Measurements from ENCODE around the gene PPM1H. TPM values are rescaled to one million over a fixed set of nuclear protein-coding genes. Genes with fewer than 3 reads are reported as not detected.

The PPM1H gene
- total and polyA plus RNA-seq, 10 of the 15 experiments (the other 5 are each of a cell fraction or from before 2014, with no cell fraction given): 0.11 to 0.83 (median 0.49) TPM

- Histone ChIP-seq H4K20me1 (ENCODE audit: control insufficient read depth, insufficient read depth) (no peaks in the 10 kb centered on the region), H3K79me2 (ENCODE audit: control insufficient read depth, insufficient read depth, low read length) (no peaks in the 10 kb centered on the region), H2AFZ (ENCODE audit: control insufficient read depth, low read depth, low read length) (no peak overlapping the region), H3K27ac (ENCODE audit: control insufficient read depth, insufficient read depth) (no peak overlapping the region), H3K4me3 (no peak overlapping the region), H3K4me2 (ENCODE audit: control insufficient read depth, insufficient read depth) (no peak overlapping the region), H3K4me1 (ENCODE audit: control insufficient read depth, insufficient read depth, low read length) (no peaks in the 10 kb centered on the region), H3K9me3 (replicated peaks; ENCODE audit: control insufficient read depth, insufficient read depth, low read length) (no peaks in the 10 kb centered on the region), H3K36me3 (ENCODE audit: control insufficient read depth in 2 of 2, insufficient read depth in 2 of 2, low read length in 1 of 2) (no peaks in the 10 kb centered on the region), H3K27me3 (replicated peaks in 1 of 2; ENCODE audit: control insufficient read depth in 2 of 2, insufficient read depth in 2 of 2, low read length in 1 of 2) (no peaks in the 10 kb centered on the region), H3K9ac (ENCODE audit: control insufficient read depth, insufficient read depth, low read length) (no peak overlapping the region)
- RAD21 ChIA-PET (ENCODE audit: unreplicated experiment): no interaction called here
- FAIRE-seq (no peak), ATAC-seq (no peak), DNase-seq (ENCODE audit: low read depth, low spot score) (no peak)
- POLR2A ChIA-PET: no interaction called here
- in situ Hi-C loops (cut with MboI) (no loop called here), intact Hi-C loops (cut with micrococcal nuclease; ENCODE audit: unreplicated experiment) (no loop called here)
- 38% methylated on average over 3 of the region's 3 CpGs for WGBS (ENCODE audit: insufficient coverage, insufficient replicate concordance, low lambda C conversion rate, missing lambda C conversion rate)
- SMC1A ChIA-PET (ENCODE audit: uncharacterized antibody, unreplicated experiment): interaction anchor here (1.8 kb wide), 1 partner anchor 10 kb away, joined by 8 read pairs; no protein-coding TSS in a partner anchor
- BruUV-seq (replicated peaks): no TSS peak
- TF ChIP-seq ZBED1 (IDR thresholded peaks at IDR 0.05; ENCODE audit: borderline replicate concordance) (no peak), TARDBP (IDR thresholded peaks at IDR 0.05; ENCODE audit: borderline replicate concordance) (no peak)
- CTCF ChIA-PET: no interaction called here
Observed at GRCh38 chr12:62659453-62660295, 275.3 kb downstream of the PPM1H start.

- no peak overlapping the region for H3K9ac ChIP-seq (ENCODE audit: control insufficient read depth, insufficient read depth, low read length)
- no peak for ATAC-seq
- no peaks in the 10 kb centered on the region for H3K27me3 ChIP-seq (replicated peaks in 1 of 2; ENCODE audit: control insufficient read depth in 2 of 2, insufficient read depth in 2 of 2, low read length in 1 of 2)
- no peak for FAIRE-seq
- no peaks in the 10 kb centered on the region for H3K4me1 ChIP-seq (ENCODE audit: control insufficient read depth, insufficient read depth, low read length)
- ChIA-PET RAD21 (ENCODE audit: unreplicated experiment) (no interaction called here), CTCF (no interaction called here), SMC1A (ENCODE audit: uncharacterized antibody, unreplicated experiment) (interaction anchor here (0.6 to 1.8 kb wide), 2 partner anchors 9 to 521 kb away, joined by 3 to 8 read pairs; no protein-coding TSS in a partner anchor), POLR2A (no interaction called here)
- H3K9me3 ChIP-seq (replicated peaks; ENCODE audit: control insufficient read depth, insufficient read depth, low read length): no peaks in the 10 kb centered on the region
- 75% methylated on average over 7 of the region's 7 CpGs for WGBS (ENCODE audit: insufficient coverage, insufficient replicate concordance, low lambda C conversion rate, missing lambda C conversion rate)
- no peak overlapping the region for H3K4me2 ChIP-seq (ENCODE audit: control insufficient read depth, insufficient read depth)
- TF ChIP-seq HCFC1 (IDR thresholded peaks at IDR 0.05; ENCODE audit: low read length): no peak
- no peak for TF ChIP-seq DPF2 (IDR thresholded peaks at IDR 0.05)
- TF ChIP-seq SIX5 (IDR thresholded peaks at IDR 0.05; ENCODE audit: low read depth, low read length, severe bottlenecking): no peak
- H2AFZ ChIP-seq (ENCODE audit: control insufficient read depth, low read depth, low read length): no peak overlapping the region
- no peaks in the 10 kb centered on the region for H3K36me3 ChIP-seq (ENCODE audit: control insufficient read depth in 2 of 2, insufficient read depth in 2 of 2, low read length in 1 of 2)
- intact Hi-C loops (cut with micrococcal nuclease; ENCODE audit: unreplicated experiment) (no loop called here), in situ Hi-C loops (cut with MboI) (no loop called here)
- DNase-seq (ENCODE audit: low read depth, low spot score): no peak
- no peaks in the 10 kb centered on the region for H4K20me1 ChIP-seq (ENCODE audit: control insufficient read depth, insufficient read depth)
- H3K79me2 ChIP-seq (ENCODE audit: control insufficient read depth, insufficient read depth, low read length): no peaks in the 10 kb centered on the region
- no TSS peak for BruUV-seq (replicated peaks)
- H3K4me3 ChIP-seq: no peak overlapping the region
- no peak overlapping the region for H3K27ac ChIP-seq (ENCODE audit: control insufficient read depth, insufficient read depth)
Observed at GRCh38 chr12:62658910-62659309, 276.0 kb downstream of the PPM1H start.

All from GM12878 (cell line).